PC-3 (cell line): ENCODE measurements around the gene HOXC13.

Experiments used
- EZH2phosphoT487 ChIP-seq: fragments of 300-600 bp; sonication (generic); IDR thresholded peaks from 2 replicates; pipeline ENCODE4 v1.6.1; 2018; ENCODE audit warnings: mild to moderate bottlenecking, antibody characterized with exemption, low read length, borderline replicate concordance
- TF ChIP-seq, protein P1 (sequence below): fragments of 300-600 bp; sonication (generic); conservative IDR thresholded peaks from 2 replicates; pipeline ENCODE4 v1.5.1; 2017; ENCODE audit warnings: antibody characterized with exemption, low read depth, mild to moderate bottlenecking, low read length

DNA sequence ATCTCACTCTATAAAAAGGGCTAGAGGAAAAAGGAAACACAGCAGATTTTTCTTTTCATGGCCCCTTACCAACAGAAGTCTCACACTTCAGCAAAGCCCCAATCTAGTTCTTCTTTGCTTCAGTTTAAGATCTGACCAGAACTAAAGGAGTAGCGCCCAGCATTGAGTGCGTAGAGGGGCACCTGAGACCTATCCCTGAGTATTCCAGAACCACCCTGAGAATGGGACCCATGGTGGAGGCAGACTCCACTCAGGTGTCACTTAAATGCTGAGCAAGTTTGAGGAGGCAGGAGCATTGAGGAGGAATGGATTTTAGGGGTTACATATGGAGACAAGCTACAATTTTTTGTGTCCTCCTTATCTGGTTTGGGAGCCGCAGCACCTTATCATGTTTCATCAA lies 32.5 kb downstream of the HOXC13 start:
- TF ChIP-seq, protein P1, sequence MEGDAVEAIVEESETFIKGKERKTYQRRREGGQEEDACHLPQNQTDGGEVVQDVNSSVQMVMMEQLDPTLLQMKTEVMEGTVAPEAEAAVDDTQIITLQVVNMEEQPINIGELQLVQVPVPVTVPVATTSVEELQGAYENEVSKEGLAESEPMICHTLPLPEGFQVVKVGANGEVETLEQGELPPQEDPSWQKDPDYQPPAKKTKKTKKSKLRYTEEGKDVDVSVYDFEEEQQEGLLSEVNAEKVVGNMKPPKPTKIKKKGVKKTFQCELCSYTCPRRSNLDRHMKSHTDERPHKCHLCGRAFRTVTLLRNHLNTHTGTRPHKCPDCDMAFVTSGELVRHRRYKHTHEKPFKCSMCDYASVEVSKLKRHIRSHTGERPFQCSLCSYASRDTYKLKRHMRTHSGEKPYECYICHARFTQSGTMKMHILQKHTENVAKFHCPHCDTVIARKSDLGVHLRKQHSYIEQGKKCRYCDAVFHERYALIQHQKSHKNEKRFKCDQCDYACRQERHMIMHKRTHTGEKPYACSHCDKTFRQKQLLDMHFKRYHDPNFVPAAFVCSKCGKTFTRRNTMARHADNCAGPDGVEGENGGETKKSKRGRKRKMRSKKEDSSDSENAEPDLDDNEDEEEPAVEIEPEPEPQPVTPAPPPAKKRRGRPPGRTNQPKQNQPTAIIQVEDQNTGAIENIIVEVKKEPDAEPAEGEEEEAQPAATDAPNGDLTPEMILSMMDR, result no peak
- no peak for TF ChIP-seq EZH2phosphoT487
